Fibroblast of skin of abdomen (primary cell): ENCODE measurements around the gene UNC45A. TPM values are rescaled to one million over a fixed set of nuclear protein-coding genes. Genes with fewer than 3 reads are reported as not detected.
"Not testable (repeated sequence)": the region's sequence is repeated elsewhere in the genome, so short reads cannot be mapped to it uniquely, and the experiment has no call there.

Source experiments
- DNase-seq: peaks from one replicate; pipeline ENCODE4 v3.0.0-alpha.2; 2013
- polyA plus RNA-seq, 2 experiments: library from polyadenylated mRNA; unstranded; fragments of 120-200 nt; gene quantifications; one replicate each; pipeline ENCODE4 v1.2.1, GENCODE V29; 2013; ENCODE audit not compliant: insufficient read length in 2 of 2

Gene UNC45A
- 55.4 TPM for polyA plus RNA-seq (2013, experiment 1 of 2; ENCODE audit: insufficient read length)
- 57.3 TPM for polyA plus RNA-seq (2013, experiment 2 of 2; ENCODE audit: insufficient read length)

- DNase-seq, result peak; percentile 80
Observed at GRCh38 chr15:90934949-90935751, at the start of gene UNC45A. UNC45A (plus strand) TSS chr15:90935285; CDS start chr15:90935325, 40 bp downstream.

DNA sequence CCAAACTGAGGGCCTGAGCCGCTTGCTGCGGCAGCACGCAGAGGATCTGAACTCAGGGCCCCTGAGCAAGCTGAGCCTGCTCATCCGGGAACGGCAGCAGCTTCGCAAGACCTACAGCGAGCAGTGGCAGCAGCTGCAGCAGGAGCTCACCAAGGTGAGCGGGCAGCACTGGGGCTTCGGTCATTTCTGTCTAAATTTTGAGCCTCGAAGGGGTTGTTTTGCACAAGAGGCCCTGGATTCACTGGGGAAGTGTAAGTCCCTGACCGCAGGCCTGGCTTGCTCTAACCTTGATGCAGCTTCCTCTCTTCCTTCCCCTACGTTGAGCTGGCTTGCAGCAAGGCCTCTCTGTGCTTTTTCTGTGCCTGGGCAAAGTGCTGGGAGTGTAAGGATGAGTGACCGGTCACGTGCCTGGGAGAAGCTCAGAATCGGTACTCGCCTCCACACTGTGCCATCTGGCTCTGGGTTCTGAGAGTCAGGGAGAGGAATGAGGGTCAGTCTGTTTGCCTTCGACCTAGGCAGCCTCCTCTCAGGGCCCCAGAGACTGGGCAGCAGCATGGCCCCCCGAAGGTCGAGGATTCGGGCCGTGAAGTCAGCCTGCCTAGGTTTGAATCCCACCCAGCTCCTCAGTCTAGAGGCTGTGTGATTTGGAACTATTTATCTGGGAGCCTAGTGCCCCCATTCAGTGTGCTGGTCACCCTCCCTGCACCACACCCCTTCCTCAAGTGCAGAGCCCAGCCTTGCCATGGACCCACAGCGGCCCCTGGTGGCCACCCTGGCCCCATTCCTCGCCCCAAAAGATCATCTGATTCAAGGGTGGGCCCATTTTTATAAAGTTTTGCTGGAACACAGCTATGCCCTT is 49.4 kb upstream of the UNC45A start:
- peak; percentile 53 for DNase-seq

GRCh38 chr15:90886291-90886614 is 48.8 kb upstream of the UNC45A start:
- DNase-seq, result no peak

DNA sequence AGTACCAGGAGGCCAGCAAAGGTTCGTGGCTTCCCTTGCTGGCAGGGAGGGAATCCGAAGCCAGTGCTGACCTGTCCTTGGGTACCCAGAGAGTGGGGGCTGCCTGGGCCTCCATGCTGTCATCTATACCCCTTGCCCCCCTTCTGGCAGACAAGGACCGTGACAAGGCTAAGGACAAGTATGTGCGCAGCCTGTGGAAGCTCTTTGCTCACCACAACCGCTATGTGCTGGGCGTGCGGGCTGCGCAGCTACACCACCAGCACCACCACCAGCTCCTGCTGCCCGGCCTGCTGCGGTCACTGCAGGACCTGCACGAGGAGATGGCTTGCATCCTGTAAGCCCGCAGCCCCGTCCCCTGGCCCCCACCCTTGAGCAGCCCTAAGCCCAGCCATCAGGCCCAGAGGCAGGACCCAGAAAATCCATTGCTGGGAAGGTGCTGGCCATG is 48.0 kb upstream of the UNC45A start:
- DNase-seq, result no peak

GRCh38 chr15:90889313-90889730 is 45.8 kb upstream of the UNC45A start:
- DNase-seq, result no peak

GRCh38 chr15:90889736-90890456 is 45.2 kb upstream of the UNC45A start:
- no peak for DNase-seq

GRCh38 chr15:90890839-90891238 is 44.2 kb upstream of the UNC45A start:
- DNase-seq, result no peak

- DNase-seq, result no peak
Observed at GRCh38 chr15:90891346-90891949, 43.6 kb upstream of the UNC45A start.

- no peak for DNase-seq
Observed at GRCh38 chr15:90892023-90892422, 43.1 kb upstream of the UNC45A start.

DNA sequence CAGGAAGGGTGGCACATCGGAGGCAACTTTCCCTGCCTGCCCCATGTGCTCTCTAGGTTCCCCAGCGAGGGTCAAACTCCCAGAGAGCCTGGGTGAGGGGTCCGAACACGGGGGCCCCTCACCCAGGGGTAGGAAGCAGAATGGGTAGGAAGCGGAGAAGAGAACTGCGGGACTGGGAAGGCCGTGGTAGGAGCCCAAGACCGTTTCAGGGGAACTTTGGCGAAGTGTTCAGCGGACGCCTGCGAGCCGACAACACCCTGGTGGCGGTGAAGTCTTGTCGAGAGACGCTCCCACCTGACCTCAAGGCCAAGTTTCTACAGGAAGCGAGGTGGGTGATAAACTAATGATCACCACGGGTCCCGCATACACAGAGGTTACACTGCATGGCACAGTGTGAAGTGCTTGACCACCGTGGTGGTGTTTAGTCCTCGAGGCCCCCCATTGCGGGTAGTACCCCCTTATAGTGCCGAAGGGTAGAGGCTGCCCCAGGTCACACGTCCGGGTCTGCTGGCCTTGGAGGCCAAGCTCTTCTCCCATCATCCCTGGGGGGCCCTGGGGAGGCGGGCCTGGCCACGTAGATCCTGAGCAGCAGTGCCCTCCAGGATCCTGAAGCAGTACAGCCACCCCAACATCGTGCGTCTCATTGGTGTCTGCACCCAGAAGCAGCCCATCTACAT is 42.4 kb upstream of the UNC45A start:
- no peak for DNase-seq

DNA sequence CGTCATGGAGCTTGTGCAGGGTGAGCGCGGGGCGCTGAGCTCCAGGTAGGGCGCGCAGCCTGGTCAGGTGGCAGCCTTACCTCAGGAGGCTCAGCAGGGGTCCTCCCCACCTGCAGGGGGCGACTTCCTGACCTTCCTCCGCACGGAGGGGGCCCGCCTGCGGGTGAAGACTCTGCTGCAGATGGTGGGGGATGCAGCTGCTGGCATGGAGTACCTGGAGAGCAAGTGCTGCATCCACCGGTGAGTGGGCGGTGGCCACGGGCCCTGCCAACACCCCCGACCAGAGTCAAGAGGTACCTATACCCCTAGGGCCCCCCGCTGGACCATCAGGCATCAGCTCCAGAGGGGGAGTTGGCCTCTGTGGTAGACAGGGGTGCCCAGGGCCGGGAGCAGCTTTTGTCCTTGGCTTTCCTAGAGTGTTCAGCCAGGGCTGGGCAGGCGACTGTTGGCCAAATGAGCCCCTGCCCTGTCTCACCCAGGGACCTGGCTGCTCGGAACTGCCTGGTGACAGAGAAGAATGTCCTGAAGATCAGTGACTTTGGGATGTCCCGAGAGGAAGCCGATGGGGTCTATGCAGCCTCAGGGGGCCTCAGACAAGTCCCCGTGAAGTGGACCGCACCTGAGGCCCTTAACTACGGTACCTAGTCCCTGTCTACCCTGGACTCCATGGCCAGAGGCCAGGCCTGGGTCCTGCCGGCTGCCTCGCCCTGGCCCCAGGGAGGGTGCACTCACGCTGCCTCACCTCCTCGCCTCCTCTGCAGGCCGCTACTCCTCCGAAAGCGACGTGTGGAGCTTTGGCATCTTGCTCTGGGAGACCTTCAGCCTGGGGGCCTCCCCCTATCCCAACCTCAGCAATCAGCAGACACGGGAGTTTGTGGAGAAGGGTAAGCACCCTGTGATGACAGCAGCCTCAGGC is 41.7 kb upstream of the UNC45A start:
- DNase-seq, result no peak

DNA sequence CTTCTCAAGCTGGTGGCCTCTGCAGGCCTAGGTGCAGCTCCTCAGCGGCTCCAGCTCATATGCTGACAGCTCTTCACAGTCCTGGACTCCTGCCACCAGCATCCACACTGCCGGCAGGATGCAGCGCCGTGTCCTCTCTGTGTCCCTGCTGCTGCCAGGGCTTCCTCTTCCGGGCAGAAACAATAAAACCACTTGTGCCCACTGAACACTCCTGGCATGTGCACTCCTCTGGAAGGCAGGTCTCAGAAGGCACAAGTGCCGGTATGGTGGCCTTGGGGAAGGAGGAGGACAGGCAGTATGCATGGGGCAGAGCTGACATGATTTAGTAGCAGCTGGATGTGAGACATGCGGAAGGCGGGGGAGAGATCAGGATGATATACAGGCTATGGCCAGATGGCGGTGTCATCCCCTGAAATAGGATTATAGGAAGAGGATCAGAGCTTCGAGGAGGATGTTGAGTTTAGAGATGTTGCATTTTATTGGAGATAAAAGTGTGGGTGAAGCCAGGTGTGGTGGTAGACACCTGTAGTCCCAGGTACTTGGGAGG is 39.4 kb upstream of the UNC45A start:
- peak; percentile 59 for DNase-seq

DNA sequence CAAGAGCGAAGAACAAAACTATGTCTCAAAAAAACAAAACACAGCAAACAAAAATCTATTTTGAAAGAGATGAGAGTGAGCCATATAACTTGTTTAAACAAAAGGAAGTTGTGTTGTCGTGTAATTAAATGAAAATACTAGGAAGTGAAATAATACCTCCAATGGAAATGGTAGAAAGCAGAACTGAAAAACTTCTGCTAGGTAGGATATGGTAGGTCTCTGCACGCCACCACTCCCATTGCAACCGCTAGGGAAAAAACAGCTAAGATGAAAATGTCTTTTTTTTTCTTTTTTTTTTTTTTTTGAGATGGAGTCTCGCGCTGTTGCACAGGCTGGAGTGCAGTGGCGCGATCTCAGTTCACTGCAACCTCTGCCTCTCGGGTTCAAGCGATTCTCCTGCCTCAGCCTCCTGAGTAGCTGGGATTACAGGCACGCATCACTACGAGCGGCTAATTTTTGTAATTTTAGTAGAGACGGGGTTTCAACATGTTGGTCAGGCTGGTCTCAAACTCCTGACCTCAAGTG is 37.9 kb upstream of the UNC45A start:
- DNase-seq, result not testable (repeated sequence)

DNA sequence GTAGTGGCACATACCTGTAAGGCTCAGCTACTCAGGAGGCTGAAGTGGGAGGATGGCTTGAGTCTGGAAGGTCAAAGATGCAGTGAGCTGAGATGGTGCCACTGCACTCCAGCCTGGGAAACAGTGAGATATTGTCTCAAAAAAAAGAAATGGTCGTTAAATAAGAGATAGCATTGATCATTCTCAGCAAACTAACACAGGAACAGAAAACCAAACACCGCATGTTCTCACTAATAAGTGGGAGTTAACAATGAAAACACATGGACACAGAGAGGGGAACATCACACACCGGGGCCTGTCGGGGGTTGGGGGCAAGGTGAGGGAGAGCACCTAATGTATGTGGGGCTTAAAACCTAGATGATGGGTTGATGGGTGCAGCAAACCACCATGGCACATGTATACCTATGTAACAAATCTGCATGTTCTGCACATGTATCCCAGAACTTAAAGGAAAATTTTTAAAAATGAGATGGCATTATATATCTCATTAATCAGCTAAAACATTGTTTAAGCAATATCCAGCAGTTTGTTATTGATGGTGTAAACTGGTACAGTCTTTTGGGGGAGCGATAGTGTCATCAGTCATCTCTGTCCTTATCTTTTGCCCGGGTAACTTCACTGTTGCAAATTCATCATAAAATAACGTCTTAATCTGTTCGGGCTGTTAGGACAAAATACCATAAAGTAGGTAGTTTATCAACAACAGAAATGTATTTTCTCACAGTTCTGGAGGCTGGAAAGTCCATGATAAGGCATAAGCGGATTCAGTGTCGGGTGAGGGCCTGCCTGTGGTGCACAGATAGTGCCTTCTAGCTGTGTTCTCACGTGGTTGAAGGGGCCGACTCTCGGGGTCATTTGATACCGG is 33.7 kb upstream of the UNC45A start:
- no peak for DNase-seq

DNA sequence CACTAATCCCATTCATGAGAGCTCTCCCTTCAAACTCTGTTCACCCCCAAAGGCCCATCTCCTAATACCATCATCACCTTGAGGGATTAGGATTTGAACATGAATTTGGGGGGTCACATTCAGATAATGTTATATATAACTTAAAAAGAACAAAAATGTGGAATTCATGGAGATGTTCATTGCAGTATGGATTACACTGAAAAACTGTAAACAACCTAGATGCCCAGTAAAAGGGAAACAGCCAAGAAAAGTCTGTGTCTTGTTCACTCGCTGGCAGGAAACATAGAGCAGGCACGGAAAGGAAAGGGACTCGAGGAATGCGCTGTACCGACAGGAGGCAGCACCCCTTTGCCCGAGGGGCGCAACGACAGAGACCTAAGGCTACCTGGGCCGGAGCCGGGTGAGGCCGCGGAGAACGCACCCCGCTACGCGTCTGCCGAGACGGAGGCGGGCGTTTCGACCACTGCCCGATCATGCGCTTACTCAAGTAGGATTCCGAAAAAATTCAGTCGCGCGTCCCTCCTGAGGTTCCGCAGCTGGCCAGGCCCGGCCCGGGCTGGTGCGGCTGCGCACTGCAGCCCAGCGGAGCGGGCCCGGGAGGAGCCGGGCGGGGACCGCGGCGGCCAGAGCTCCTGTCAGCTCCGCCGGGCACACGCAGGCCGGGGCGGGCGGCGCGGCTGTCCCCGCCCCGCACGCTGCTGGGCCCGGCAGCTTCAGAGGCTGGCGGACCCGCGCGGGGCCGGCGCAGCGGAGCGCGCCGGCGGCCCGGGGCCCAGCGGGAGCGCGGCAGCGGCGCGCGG is 32.8 kb upstream of the UNC45A start:
- peak; percentile 76 for DNase-seq

- DNase-seq, result peak; percentile 14
Observed at GRCh38 chr15:90902840-90903732, 32.0 kb upstream of the UNC45A start, which contains the start of gene MAN2A2. MAN2A2 (plus strand) TSS chr15:90903302; CDS start chr15:90904208, 906 bp downstream.
